Astrocyte of the hippocampus (primary cell): ENCODE data around the gene TNRC18.
"Not testable (repeated sequence)": the region's sequence is repeated elsewhere in the genome, so short reads cannot be mapped to it uniquely, and the experiment has no call there.

Experiments
- DNase-seq: peaks from one replicate; pipeline ENCODE4 v3.0.0; 2011; ENCODE audit warnings: low read depth, low spot score

Gene TNRC18

GRCh38 chr7:5350600-5351385 lies 72.8 kb downstream of the TNRC18 start:
- DNase-seq: no peak

- no peak for DNase-seq
These were observed 73.5 kb downstream of the TNRC18 start for GRCh38 chr7:5350174-5350463.

GRCh38 chr7:5349437-5350173 lies 74.0 kb downstream of the TNRC18 start:
- no peak for DNase-seq

- DNase-seq: no peak
These were observed 74.6 kb downstream of the TNRC18 start for GRCh38 chr7:5349005-5349380.

- no peak for DNase-seq
These were observed 75.3 kb downstream of the TNRC18 start for GRCh38 chr7:5348134-5349004.

- DNase-seq: no peak
These were observed 78.0 kb downstream of the TNRC18 start for GRCh38 chr7:5345671-5346070.

- DNase-seq: no peak
These were observed 78.5 kb downstream of the TNRC18 start for GRCh38 chr7:5345171-5345570.

- DNase-seq: no peak
These were observed 79.3 kb downstream of the TNRC18 start for GRCh38 chr7:5344342-5344741.

- DNase-seq: no peak
These were observed 79.8 kb downstream of the TNRC18 start for GRCh38 chr7:5343884-5344283.

- no peak for DNase-seq
These were observed 81.0 kb downstream of the TNRC18 start for GRCh38 chr7:5342631-5343030.

- DNase-seq: no peak
These were observed 83.7 kb downstream of the TNRC18 start for GRCh38 chr7:5339955-5340354.

GRCh38 chr7:5337047-5337446 lies 86.6 kb downstream of the TNRC18 start:
- no peak for DNase-seq

- DNase-seq: no peak
These were observed 89.0 kb downstream of the TNRC18 start for GRCh38 chr7:5334671-5335070.

- DNase-seq: no peak
These were observed 90.3 kb downstream of the TNRC18 start for GRCh38 chr7:5333121-5334045.

GRCh38 chr7:5332579-5332978 lies 91.1 kb downstream of the TNRC18 start:
- no peak for DNase-seq

- DNase-seq: no peak
These were observed 93.3 kb downstream of the TNRC18 start for GRCh38 chr7:5330288-5330687.

GRCh38 chr7:5324961-5325360 lies 98.7 kb downstream of the TNRC18 start:
- DNase-seq: no peak

- not testable (repeated sequence) for DNase-seq
These were observed 99.5 kb downstream of the TNRC18 start for GRCh38 chr7:5323800-5324781.

GRCh38 chr7:5322621-5323410 lies 100.8 kb downstream of the TNRC18 start:
- no peak for DNase-seq
